HEK293 (cell line): Measurements from ENCODE around the gene CNOT9.

ENCODE experiments used
- CTCF ChIA-PET: fragments of 350-600 bp; formaldehyde crosslinking; extraction: SDS; loops from one replicate; lab custom pipeline; 2021; ENCODE audit warnings: antibody characterized with exemption; lab: Yijun Ruan, JAX
- POLR2A ChIA-PET: fragments of 300-600 bp; formaldehyde crosslinking; extraction: SDS; loops from one replicate; lab custom pipeline; 2020; ENCODE audit warnings: antibody characterized with exemption, inconsistent platforms; lab: Yijun Ruan, JAX
- H3K27ac ChIP-seq: fragments of 200-500 bp; sonication (Bioruptor generic); 2 replicates; pipeline ENCODE4 v1.5.1; 2014; ENCODE audit warnings: low read depth, low read length, control low read depth, inconsistent platforms; ENCODE audit errors: extremely low read depth
- H3K36me3 ChIP-seq, 2 experiments: fragments of 200-500 bp in 1 of 2; sonication (Bioruptor generic) in 1 of 2; 1 replicate in 1 of 2; 2 replicates in 1 of 2; pipeline ENCODE4 v1.5.1; 2014 to 2017; ENCODE audit warnings: inconsistent platforms in 2 of 2, low read length in 2 of 2; ENCODE audit not compliant: control insufficient read depth in 2 of 2, insufficient read depth in 1 of 2
- H3K4me1 ChIP-seq: fragments of 200-500 bp; sonication (Bioruptor generic); 2 replicates; pipeline ENCODE4 v1.5.1; 2014; ENCODE audit warnings: mild to moderate bottlenecking, low read length, inconsistent platforms; ENCODE audit not compliant: control insufficient read depth, insufficient read depth
- H3K4me3 ChIP-seq: 2 replicates; pipeline ENCODE4 v1.5.1; 2011; ENCODE audit warnings: low read depth, mild to moderate bottlenecking, control low read depth, low read length, moderate library complexity
- H3K9me3 ChIP-seq: fragments of 200-500 bp; sonication (Bioruptor generic); 2 replicates; pipeline ENCODE4 v1.5.1; 2014; ENCODE audit warnings: low read depth, low read length, inconsistent platforms; ENCODE audit not compliant: control insufficient read depth, insufficient read depth
- KLF1 ChIP-seq: fragments of 450-650 bp; formaldehyde crosslinking; IDR thresholded peaks from 2 replicates; pipeline ENCODE4 v1.5.1; 2016; ENCODE audit warnings: missing biosample characterization, missing genetic modification characterization
- KLF8 ChIP-seq: fragments of 450-650 bp; formaldehyde crosslinking; IDR thresholded peaks from 2 replicates; pipeline ENCODE4 v1.5.1; 2016; ENCODE audit warnings: missing biosample characterization, missing genetic modification characterization
- MZF1 ChIP-seq: fragments of 450-650 bp; formaldehyde crosslinking; IDR thresholded peaks from 2 replicates; pipeline ENCODE4 v1.5.1; 2017; ENCODE audit warnings: missing biosample characterization, missing genetic modification characterization, borderline replicate concordance
- OSR2 ChIP-seq: fragments of 450-650 bp; formaldehyde crosslinking; IDR thresholded peaks from 2 replicates; pipeline ENCODE4 v1.5.1; 2016; ENCODE audit warnings: missing biosample characterization, missing genetic modification characterization
- TRIM28 ChIP-seq: IDR thresholded peaks from 2 replicates; pipeline ENCODE4 v1.6.1; 2011; ENCODE audit warnings: low read length, control low read depth, borderline replicate concordance
- ZBTB11 ChIP-seq: fragments of 450-650 bp; formaldehyde crosslinking; conservative IDR thresholded peaks from 2 replicates; pipeline ENCODE4 v1.5.1; 2016; ENCODE audit warnings: low read depth, missing biosample characterization, missing genetic modification characterization
- ZFHX2 ChIP-seq: fragments of 450-650 bp; formaldehyde crosslinking; conservative IDR thresholded peaks from 2 replicates; pipeline ENCODE4 v1.5.1; 2016; ENCODE audit warnings: missing biosample characterization, missing genetic modification characterization
- ZFP69B ChIP-seq: fragments of 450-650 bp; formaldehyde crosslinking; IDR thresholded peaks from 2 replicates; pipeline ENCODE4 v1.5.1; 2016; ENCODE audit warnings: missing biosample characterization, missing genetic modification characterization
- ZIC2 ChIP-seq: fragments of 450-650 bp; formaldehyde crosslinking; IDR thresholded peaks from 2 replicates; pipeline ENCODE4 v1.5.1; 2016; ENCODE audit warnings: missing biosample characterization, missing genetic modification characterization
- ZNF175 ChIP-seq: fragments of 450-650 bp; formaldehyde crosslinking; IDR thresholded peaks from 2 replicates; pipeline ENCODE4 v1.5.1; 2016; ENCODE audit warnings: missing biosample characterization, missing genetic modification characterization
- ZNF248 ChIP-seq: fragments of 450-650 bp; formaldehyde crosslinking; IDR thresholded peaks from 2 replicates; pipeline ENCODE4 v1.5.1; 2017; ENCODE audit warnings: missing biosample characterization, missing genetic modification characterization
- ZNF266 ChIP-seq: fragments of 450-650 bp; formaldehyde crosslinking; IDR thresholded peaks from 2 replicates; pipeline ENCODE4 v1.5.1; 2016; ENCODE audit warnings: missing biosample characterization, missing genetic modification characterization, low read depth
- ZNF292 ChIP-seq: fragments of 450-650 bp; formaldehyde crosslinking; IDR thresholded peaks from 2 replicates; pipeline ENCODE4 v1.5.1; 2016; ENCODE audit warnings: low read depth, missing biosample characterization, missing genetic modification characterization, borderline replicate concordance
- ZNF530 ChIP-seq: fragments of 450-650 bp; formaldehyde crosslinking; IDR thresholded peaks from 2 replicates; pipeline ENCODE4 v1.5.1; 2016; ENCODE audit warnings: low read depth, missing biosample characterization, missing genetic modification characterization
- ZSCAN23 ChIP-seq: fragments of 450-650 bp; formaldehyde crosslinking; IDR thresholded peaks from 2 replicates; pipeline ENCODE4 v1.5.1; 2016; ENCODE audit warnings: missing biosample characterization, missing genetic modification characterization

CNOT9 gene

GRCh38 chr2:218645126-218645525 is 76.5 kb downstream of the CNOT9 start:
- Histone ChIP-seq H3K36me3 (peaks cover 26 to 96% of the 10 kb centered on the region in 2 experiments), H3K4me1 (no peaks in the 10 kb centered on the region), H3K9me3 (no peaks in the 10 kb centered on the region), H3K4me3 (no peak overlapping the region), H3K27ac (no peak overlapping the region)
- POLR2A ChIA-PET, result interaction anchor here (2.0 kb wide), 1 partner anchor 14 kb away, joined by 8 read pairs; the partner anchor contains the start of genes BCS1L and ZNF142
- CTCF ChIA-PET, result interaction anchor here (0.6 to 1.3 kb wide), 2 partner anchors 9 to 16 kb away, joined by 3 read pairs; no protein-coding TSS in a partner anchor
- no peak for TF ChIP-seq KLF1
- no peak for TF ChIP-seq ZNF175 (tag by site-specific recombination)
- TF ChIP-seq TRIM28, result no peak
- no peak for TF ChIP-seq ZBTB11
- no peak for TF ChIP-seq OSR2 (tag by site-specific recombination)
- no peak for TF ChIP-seq ZIC2 (tag by site-specific recombination)
- no peak for TF ChIP-seq ZFHX2 (tag by site-specific recombination)
- no peak for TF ChIP-seq ZFP69B (tag by site-specific recombination)
- no peak for TF ChIP-seq ZNF530 (tag by site-specific recombination)
- no peak for TF ChIP-seq ZSCAN23 (tag by site-specific recombination)
- no peak for TF ChIP-seq MZF1
- no peak for TF ChIP-seq ZNF248 (tag by site-specific recombination)
- no peak for TF ChIP-seq ZNF292
- no peak for TF ChIP-seq ZNF266
- TF ChIP-seq KLF8 (tag by site-specific recombination), result no peak
